ENCODE data around the gene ANKRD27.
"Not testable (repeated sequence)": the region's sequence is repeated elsewhere in the genome, so short reads cannot be mapped to it uniquely, and the experiment has no call there.

The ANKRD27 gene

GRCh38 chr19:32674931-32675719, at the start of gene ANKRD27:
Gene ANKRD27, minus strand, starts transcription at chr19:32675180. Its CDS starts 16,165 bp downstream, at chr19:32659015.
- Histone ChIP-seq H3K9me3 (ENCODE audit: control insufficient read depth, low read length) (no peaks in the 10 kb centered on the region), H3K4me1 (ENCODE audit: control insufficient read depth, insufficient read depth, low read length) (peaks cover 24% of the 10 kb centered on the region), H3K4me3 (ENCODE audit: low read length) (peak within 1 kb of the TSS; percentile 77), H3K36me3 (ENCODE audit: control insufficient read depth, insufficient read depth, low read length) (no peaks in the 10 kb centered on the region), H3K27me3 (ENCODE audit: control insufficient read depth, insufficient read depth, low read length) (peaks cover 39% of the 10 kb centered on the region), H3K9ac (ENCODE audit: low read length) (peak within 1 kb of the TSS; percentile 65)

GRCh38 chr19:32720936-32721250, 45.9 kb upstream of the ANKRD27 start:
- no peak overlapping the region for H3K9ac ChIP-seq (ENCODE audit: low read length)

GRCh38 chr19:32720216-32720935, 45.4 kb upstream of the ANKRD27 start:
- Histone ChIP-seq H3K27me3 (ENCODE audit: control insufficient read depth, insufficient read depth, low read length) (no peaks in the 10 kb centered on the region), H3K4me3 (ENCODE audit: low read length) (no peak overlapping the region), H3K36me3 (ENCODE audit: control insufficient read depth, insufficient read depth, low read length) (no peaks in the 10 kb centered on the region), H3K4me1 (ENCODE audit: control insufficient read depth, insufficient read depth, low read length) (no peaks in the 10 kb centered on the region), H3K9ac (ENCODE audit: low read length) (no peak overlapping the region), H3K9me3 (ENCODE audit: control insufficient read depth, low read length) (no peaks in the 10 kb centered on the region)

More at GRCh38 chr19:32720936-32721250, 45.9 kb upstream of the ANKRD27 start:
- Histone ChIP-seq H3K9me3 (ENCODE audit: control insufficient read depth, low read length) (no peaks in the 10 kb centered on the region), H3K4me3 (ENCODE audit: low read length) (no peak overlapping the region), H3K27me3 (ENCODE audit: control insufficient read depth, insufficient read depth, low read length) (no peaks in the 10 kb centered on the region), H3K4me1 (ENCODE audit: control insufficient read depth, insufficient read depth, low read length) (no peaks in the 10 kb centered on the region), H3K36me3 (ENCODE audit: control insufficient read depth, insufficient read depth, low read length) (no peaks in the 10 kb centered on the region)

- Histone ChIP-seq H3K4me3 (ENCODE audit: low read length) (no peak within 1 kb of the TSS), H3K9me3 (ENCODE audit: control insufficient read depth, low read length) (no peaks in the 10 kb centered on the region), H3K27me3 (ENCODE audit: control insufficient read depth, insufficient read depth, low read length) (no peaks in the 10 kb centered on the region), H3K4me1 (ENCODE audit: control insufficient read depth, insufficient read depth, low read length) (no peaks in the 10 kb centered on the region), H3K36me3 (ENCODE audit: control insufficient read depth, insufficient read depth, low read length) (no peaks in the 10 kb centered on the region), H3K9ac (ENCODE audit: low read length) (no peak within 1 kb of the TSS)
Observed at GRCh38 chr19:32719611-32720059, 44.7 kb upstream of the ANKRD27 start, which contains the start of gene TDRD12. Gene TDRD12, plus strand, starts transcription at chr19:32719767. Its CDS starts 306 bp downstream, at chr19:32720073.

GRCh38 chr19:32718286-32718685, 43.3 kb upstream of the ANKRD27 start:
- H3K36me3 ChIP-seq (ENCODE audit: control insufficient read depth, insufficient read depth, low read length) = no peaks in the 10 kb centered on the region
- no peak overlapping the region for H3K4me3 ChIP-seq (ENCODE audit: low read length)
- H3K9me3 ChIP-seq (ENCODE audit: control insufficient read depth, low read length) = no peaks in the 10 kb centered on the region
- no peak overlapping the region for H3K9ac ChIP-seq (ENCODE audit: low read length)
- H3K4me1 ChIP-seq (ENCODE audit: control insufficient read depth, insufficient read depth, low read length) = no peaks in the 10 kb centered on the region
- H3K27me3 ChIP-seq (ENCODE audit: control insufficient read depth, insufficient read depth, low read length) = no peaks in the 10 kb centered on the region

GRCh38 chr19:32717496-32717895, 42.5 kb upstream of the ANKRD27 start:
- Histone ChIP-seq H3K27me3 (ENCODE audit: control insufficient read depth, insufficient read depth, low read length) (no peaks in the 10 kb centered on the region), H3K4me3 (ENCODE audit: low read length) (no peak overlapping the region), H3K9ac (ENCODE audit: low read length) (no peak overlapping the region), H3K36me3 (ENCODE audit: control insufficient read depth, insufficient read depth, low read length) (no peaks in the 10 kb centered on the region), H3K4me1 (ENCODE audit: control insufficient read depth, insufficient read depth, low read length) (no peaks in the 10 kb centered on the region), H3K9me3 (ENCODE audit: control insufficient read depth, low read length) (no peaks in the 10 kb centered on the region)

- not testable (repeated sequence) for H3K4me1 ChIP-seq (ENCODE audit: control insufficient read depth, insufficient read depth, low read length); H3K36me3 ChIP-seq (ENCODE audit: control insufficient read depth, insufficient read depth, low read length); H3K9ac ChIP-seq (ENCODE audit: low read length); H3K27me3 ChIP-seq (ENCODE audit: control insufficient read depth, insufficient read depth, low read length); H3K9me3 ChIP-seq (ENCODE audit: control insufficient read depth, low read length); H3K4me3 ChIP-seq (ENCODE audit: low read length)
Observed at GRCh38 chr19:32716203-32716602, 41.2 kb upstream of the ANKRD27 start.

GRCh38 chr19:32711747-32712146, 36.8 kb upstream of the ANKRD27 start:
- peaks cover 5% of the 10 kb centered on the region for H3K4me1 ChIP-seq (ENCODE audit: control insufficient read depth, insufficient read depth, low read length)
- peaks cover 5% of the 10 kb centered on the region for H3K27me3 ChIP-seq (ENCODE audit: control insufficient read depth, insufficient read depth, low read length)
- H3K9ac ChIP-seq (ENCODE audit: low read length) = no peak overlapping the region
- no peaks in the 10 kb centered on the region for H3K9me3 ChIP-seq (ENCODE audit: control insufficient read depth, low read length)
- no peaks in the 10 kb centered on the region for H3K36me3 ChIP-seq (ENCODE audit: control insufficient read depth, insufficient read depth, low read length)
- no peak overlapping the region for H3K4me3 ChIP-seq (ENCODE audit: low read length)

- Histone ChIP-seq H3K4me1 (ENCODE audit: control insufficient read depth, insufficient read depth, low read length) (peaks cover 9% of the 10 kb centered on the region), H3K36me3 (ENCODE audit: control insufficient read depth, insufficient read depth, low read length) (no peaks in the 10 kb centered on the region), H3K9ac (ENCODE audit: low read length) (no peak overlapping the region), H3K4me3 (ENCODE audit: low read length) (no peak overlapping the region), H3K27me3 (ENCODE audit: control insufficient read depth, insufficient read depth, low read length) (peaks cover 5% of the 10 kb centered on the region), H3K9me3 (ENCODE audit: control insufficient read depth, low read length) (no peaks in the 10 kb centered on the region)
Observed at GRCh38 chr19:32709032-32709431, 34.1 kb upstream of the ANKRD27 start.

GRCh38 chr19:32708457-32708856, 33.5 kb upstream of the ANKRD27 start:
- Histone ChIP-seq H3K4me1 (ENCODE audit: control insufficient read depth, insufficient read depth, low read length) (peaks cover 9% of the 10 kb centered on the region), H3K9me3 (ENCODE audit: control insufficient read depth, low read length) (no peaks in the 10 kb centered on the region), H3K4me3 (ENCODE audit: low read length) (no peak overlapping the region), H3K9ac (ENCODE audit: low read length) (no peak overlapping the region), H3K27me3 (ENCODE audit: control insufficient read depth, insufficient read depth, low read length) (peaks cover 5% of the 10 kb centered on the region), H3K36me3 (ENCODE audit: control insufficient read depth, insufficient read depth, low read length) (no peaks in the 10 kb centered on the region)

GRCh38 chr19:32704006-32704405, 29.0 kb upstream of the ANKRD27 start:
- not testable (repeated sequence) for H3K9ac ChIP-seq (ENCODE audit: low read length); H3K4me3 ChIP-seq (ENCODE audit: low read length); H3K27me3 ChIP-seq (ENCODE audit: control insufficient read depth, insufficient read depth, low read length); H3K36me3 ChIP-seq (ENCODE audit: control insufficient read depth, insufficient read depth, low read length); H3K9me3 ChIP-seq (ENCODE audit: control insufficient read depth, low read length)
- H3K4me1 ChIP-seq (ENCODE audit: control insufficient read depth, insufficient read depth, low read length) = peaks cover 24% of the 10 kb centered on the region

- Histone ChIP-seq H3K36me3 (ENCODE audit: control insufficient read depth, insufficient read depth, low read length) (no peaks in the 10 kb centered on the region), H3K4me1 (ENCODE audit: control insufficient read depth, insufficient read depth, low read length) (peaks cover 22% of the 10 kb centered on the region), H3K9me3 (ENCODE audit: control insufficient read depth, low read length) (no peaks in the 10 kb centered on the region), H3K4me3 (ENCODE audit: low read length) (no peak overlapping the region), H3K9ac (ENCODE audit: low read length) (no peak overlapping the region), H3K27me3 (ENCODE audit: control insufficient read depth, insufficient read depth, low read length) (peaks cover 19% of the 10 kb centered on the region)
Observed at GRCh38 chr19:32702010-32702409, 27.0 kb upstream of the ANKRD27 start.
